ENCODE results near the gene KCNH1.

DNA sequence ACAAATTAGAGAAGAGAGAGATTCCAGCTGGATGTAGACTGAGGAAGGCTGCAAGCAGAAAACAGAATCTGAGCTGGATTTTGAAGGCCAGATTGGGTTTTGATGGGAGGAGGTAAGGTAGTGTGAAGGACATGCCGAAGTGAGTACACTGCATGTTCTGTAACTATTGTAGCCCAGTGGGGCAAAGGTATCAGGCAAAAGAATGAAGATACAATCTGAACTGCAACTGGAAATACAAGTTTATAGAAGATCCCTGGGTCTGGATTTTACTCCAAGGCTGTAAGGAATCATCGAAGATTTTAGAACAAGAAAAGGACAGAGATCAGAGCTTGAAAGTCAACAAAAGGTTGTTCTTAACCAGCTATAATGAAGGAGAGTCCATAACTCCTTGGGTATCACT is 382.0 kb downstream of the KCNH1 start:
- TF ChIP-seq, protein P1, sequence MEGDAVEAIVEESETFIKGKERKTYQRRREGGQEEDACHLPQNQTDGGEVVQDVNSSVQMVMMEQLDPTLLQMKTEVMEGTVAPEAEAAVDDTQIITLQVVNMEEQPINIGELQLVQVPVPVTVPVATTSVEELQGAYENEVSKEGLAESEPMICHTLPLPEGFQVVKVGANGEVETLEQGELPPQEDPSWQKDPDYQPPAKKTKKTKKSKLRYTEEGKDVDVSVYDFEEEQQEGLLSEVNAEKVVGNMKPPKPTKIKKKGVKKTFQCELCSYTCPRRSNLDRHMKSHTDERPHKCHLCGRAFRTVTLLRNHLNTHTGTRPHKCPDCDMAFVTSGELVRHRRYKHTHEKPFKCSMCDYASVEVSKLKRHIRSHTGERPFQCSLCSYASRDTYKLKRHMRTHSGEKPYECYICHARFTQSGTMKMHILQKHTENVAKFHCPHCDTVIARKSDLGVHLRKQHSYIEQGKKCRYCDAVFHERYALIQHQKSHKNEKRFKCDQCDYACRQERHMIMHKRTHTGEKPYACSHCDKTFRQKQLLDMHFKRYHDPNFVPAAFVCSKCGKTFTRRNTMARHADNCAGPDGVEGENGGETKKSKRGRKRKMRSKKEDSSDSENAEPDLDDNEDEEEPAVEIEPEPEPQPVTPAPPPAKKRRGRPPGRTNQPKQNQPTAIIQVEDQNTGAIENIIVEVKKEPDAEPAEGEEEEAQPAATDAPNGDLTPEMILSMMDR (IDR thresholded peaks at IDR 0.05; ENCODE audit: low read depth, low read length): no peak
- TF ChIP-seq EZH2phosphoT487 (IDR thresholded peaks at IDR 0.05; ENCODE audit: low read depth): no peak

Data from OCI-LY3 (cell line).